Hypothalamus (tissue), 51 donors: ENCODE measurements around the gene OCA2.
A peak's percentile ranks its signal among the peaks of the same experiment; 100 is the strongest.

ENCODE experiments used
- DNase-seq, 51 donors: peaks; one replicate each; lab custom pipeline; 2025; lab: John Stamatoyannopoulos, UW

Gene OCA2

DNA sequence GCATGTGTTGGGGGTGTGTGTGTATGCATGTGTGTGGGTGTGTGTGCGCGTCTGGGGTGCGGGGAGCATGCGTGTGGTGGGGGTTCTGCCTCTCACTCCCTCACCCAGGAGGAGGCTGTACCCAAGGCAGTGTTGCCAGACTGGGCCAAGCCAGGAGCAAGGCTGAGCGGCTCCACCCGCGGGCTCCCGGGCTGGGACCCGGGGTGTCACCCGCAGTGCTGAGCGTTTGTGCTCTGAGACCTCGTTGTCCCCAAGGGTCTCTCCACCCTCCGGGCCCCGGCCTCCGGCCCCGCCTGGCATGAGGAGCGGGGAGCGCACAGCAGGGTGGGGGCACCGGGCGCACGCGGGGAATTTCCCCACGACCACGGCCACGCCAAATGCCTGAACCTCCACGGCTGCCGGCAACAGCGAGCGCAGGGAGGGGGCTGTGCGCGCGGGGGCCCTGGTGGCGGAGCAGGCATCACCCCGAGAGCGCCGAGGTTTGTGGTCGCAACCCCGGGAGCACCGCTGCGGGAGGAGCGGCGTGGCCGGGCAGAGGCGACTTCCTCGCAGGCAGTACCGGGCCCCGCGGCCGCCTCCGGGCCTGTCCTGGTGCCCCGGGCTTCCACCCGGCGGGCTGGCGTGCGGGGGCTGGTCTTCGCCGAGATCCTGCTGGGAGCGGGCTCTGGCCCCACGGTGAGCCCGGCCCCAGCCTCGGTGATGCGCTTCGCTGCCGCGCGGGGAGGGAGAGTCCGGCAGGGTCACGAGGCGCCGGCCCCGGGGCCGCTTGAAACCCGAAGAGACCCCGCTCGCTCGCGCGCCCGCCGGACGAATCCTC lies 7.4 kb upstream of the OCA2 start:
- DNase-seq, result peak in 1 of 51 donors; percentile 25

DNA sequence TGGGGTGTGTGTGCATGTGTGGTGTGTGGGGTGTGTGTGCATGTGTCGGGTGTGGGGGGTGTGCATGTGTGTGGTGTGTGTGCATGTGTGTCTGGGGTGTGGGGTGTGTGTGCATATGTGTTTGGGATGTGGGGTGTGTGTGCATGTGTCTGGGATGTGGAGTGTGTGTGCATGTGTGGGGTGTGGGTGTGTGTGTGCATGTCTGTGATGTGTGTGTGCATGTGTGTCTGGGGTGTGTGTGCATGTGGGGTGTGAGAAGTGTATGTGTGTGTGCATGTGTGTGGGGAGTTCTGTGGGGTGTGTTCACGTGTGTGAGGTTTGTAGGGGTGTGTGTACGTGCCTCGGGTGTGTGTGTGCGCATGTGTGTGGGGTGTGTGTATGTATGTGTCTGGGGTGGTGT lies 6.7 kb upstream of the OCA2 start:
- no peak for DNase-seq

GRCh38 chr15:28105224-28105791 lies 6.2 kb upstream of the OCA2 start:
- DNase-seq, result no peak

GRCh38 chr15:28104326-28104725 lies 5.2 kb upstream of the OCA2 start:
- DNase-seq, result no peak

DNA sequence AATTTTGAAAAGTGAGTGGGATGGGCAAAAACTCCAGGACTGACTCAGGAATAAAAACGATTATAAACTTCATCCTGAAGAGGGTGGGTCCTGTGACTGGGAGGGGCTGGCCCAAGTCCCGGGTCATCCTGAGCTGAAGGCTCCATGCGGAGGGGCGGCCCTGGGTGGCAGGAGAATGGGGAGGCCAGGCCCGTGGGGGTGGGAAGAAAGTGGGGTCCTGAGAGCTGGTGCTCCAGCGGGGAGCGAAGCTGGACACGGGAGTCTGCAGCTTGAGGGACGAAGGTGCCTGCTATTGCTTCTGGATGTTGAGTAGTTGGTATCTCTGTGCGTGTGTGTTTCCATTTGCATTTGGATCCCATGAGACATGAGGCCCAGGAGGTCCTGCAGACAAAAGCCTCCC lies 4.7 kb upstream of the OCA2 start:
- DNase-seq, result no peak

GRCh38 chr15:28101983-28102441 lies 2.9 kb upstream of the OCA2 start:
- no peak for DNase-seq

DNA sequence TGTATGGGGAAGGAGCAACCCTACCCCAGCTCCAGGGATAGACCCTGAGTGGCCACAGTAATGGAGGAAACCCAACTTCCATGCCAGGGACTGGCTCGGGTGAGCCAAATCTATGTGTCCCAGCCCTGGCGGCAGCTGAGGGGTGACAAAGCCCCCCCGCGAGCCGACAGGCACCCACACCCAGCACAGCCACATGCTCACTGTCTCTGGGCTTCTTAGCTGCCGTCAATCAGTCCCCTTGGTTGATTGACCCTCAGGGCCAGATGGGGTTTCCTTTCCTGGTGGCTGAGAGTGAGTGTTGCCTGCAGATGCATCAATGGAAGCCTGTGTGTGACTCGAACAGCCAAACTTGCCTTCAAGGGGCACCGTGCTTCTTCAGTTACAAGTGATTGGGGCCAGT lies 2.1 kb upstream of the OCA2 start:
- DNase-seq, result no peak

DNA sequence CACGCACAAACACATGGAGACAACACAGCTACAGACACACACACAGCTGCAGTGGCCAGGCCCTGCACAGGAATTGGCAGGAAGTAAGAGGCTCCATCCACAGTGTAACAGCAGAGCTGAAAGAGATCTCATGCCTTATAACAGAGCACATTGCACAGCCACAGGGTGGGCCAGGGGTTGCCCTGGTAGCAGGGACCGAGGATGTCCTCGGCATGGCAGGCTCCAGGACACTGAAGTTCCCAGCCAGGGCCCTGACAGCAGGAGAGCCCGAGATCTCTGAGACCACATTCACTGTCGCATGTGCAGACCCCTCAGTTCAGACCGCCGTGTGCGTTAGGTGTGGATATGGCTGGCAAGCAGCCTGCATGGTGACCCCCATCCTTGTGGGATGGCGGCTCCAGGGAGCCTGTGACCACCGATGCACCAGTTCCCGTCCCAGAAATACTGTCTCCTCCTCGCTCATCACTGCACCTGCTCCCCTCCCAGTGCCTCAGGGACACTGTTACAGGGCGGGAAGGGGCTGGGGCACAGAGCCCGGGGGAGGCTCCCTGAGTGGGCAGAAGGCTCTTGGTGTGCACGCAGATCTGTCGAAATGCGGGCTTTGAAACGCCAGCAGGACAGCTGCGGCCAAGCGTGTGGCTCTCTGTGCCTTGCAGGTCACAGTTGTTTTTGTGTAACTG lies 1.5 kb upstream of the OCA2 start:
- DNase-seq, result no peak

- no peak for DNase-seq
These were observed 533 bp upstream of the OCA2 start for GRCh38 chr15:28099555-28100140.

GRCh38 chr15:28098360-28098765 lies 752 bp downstream of the OCA2 start:
- no peak for DNase-seq

- no peak for DNase-seq
These were observed 1.3 kb downstream of the OCA2 start for GRCh38 chr15:28097656-28098359.

DNA sequence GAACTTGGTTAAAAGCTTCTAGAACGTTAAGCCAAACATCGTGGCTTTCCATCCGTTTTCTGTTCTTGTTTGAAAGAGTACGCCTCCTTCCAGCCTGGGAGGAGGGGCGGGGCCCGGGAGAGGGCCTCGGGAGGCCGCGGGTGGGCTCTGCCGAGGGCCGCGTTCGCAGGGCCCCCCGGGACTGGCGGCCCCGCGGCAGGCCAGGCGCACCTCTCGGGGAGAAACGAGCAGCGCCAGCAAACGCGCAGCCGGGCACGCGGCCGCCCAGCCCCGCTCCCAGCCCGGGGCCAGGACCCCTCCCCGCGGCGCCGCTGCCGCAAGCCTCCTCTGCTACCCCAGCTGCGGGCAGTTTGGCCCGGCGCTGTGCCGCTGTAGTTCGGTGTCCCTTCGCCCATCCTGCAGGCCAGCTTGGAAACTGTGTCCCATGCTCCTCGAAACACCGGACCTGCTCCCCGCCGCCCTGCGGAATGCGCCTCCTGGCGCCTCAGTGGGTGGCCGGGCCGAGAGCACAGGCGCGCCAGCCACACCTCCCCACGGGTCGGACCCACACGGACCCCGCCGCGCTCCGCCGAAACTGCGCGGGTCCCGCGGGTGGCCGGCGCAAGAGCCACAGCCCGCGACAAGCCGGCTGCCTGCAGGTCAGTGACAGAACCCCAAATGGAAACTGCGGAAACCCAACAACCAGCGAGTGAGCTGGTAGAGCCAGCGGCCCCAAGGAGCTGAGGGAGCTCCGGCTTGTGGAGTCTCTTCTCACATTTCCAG lies 2.3 kb downstream of the OCA2 start:
- no peak for DNase-seq

GRCh38 chr15:28096411-28096669 lies 2.8 kb downstream of the OCA2 start:
- no peak for DNase-seq

- no peak for DNase-seq
These were observed 4.2 kb downstream of the OCA2 start for GRCh38 chr15:28094732-28095521.

GRCh38 chr15:28093752-28094535 lies 5.2 kb downstream of the OCA2 start:
- DNase-seq, result no peak

- no peak for DNase-seq
These were observed 7.8 kb downstream of the OCA2 start for GRCh38 chr15:28091313-28091712.

DNA sequence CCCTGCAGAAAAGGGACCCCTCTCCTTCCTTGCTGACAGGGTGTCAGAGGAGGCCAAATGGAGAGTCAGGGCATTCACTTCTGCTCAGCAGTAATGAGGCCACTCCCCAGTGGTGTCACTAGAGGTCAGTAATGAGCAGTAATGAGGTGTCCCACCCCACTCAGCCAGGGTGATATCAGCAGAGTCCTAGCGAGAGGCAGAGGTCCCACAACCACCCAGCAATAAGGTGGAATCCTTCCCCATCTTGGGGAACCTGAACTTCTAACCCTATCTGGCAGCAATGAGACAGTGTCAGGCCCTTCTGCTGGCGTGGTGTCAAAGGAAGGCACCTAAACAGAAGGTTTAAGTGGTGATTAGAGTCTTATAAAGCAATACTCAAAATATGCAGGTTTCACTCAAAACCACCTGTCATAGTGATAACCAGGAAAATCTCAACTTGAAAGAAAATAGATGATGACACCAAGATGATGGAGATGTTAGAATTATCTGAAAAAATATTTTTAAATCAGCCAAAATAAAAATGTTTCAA lies 12.9 kb downstream of the OCA2 start:
- DNase-seq, result no peak

DNA sequence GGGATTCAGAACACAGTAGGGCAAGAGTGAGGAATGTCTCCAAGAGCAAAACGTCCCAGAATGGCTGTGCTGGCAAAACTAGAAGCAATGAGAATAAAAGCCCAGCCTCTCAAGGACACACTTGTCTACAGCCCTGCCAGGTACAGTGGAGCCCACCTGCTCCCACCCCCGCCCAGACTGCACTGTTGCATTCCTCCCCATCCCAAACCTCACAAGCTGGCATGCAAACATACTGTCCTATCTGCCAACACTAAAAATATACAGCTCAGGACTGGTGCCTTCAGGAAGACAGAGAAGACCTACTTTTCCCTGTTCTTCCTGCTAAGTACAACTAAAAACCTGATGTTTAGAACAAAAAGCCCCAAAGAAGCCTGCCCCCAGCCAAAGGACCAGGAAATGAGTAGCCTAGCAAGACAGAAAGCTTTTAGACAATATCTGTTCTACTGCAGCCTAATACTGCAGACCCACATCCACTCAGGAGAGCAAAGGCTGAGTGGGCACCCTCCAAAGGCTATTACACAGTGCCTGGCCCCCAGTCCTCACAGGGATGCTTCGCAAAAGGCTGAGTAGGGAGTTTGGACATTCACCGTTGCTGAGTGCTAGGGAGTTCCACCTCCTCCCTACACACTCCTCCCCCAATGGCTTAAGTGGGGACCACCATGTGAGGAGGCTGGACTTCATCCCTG lies 13.5 kb downstream of the OCA2 start:
- DNase-seq, result no peak
